ENCODE data around the gene IP6K2. TPM values are rescaled to one million over a fixed set of nuclear protein-coding genes. Genes with fewer than 3 reads are reported as not detected.

The IP6K2 gene
- total RNA-seq, 1 donor from 2014 or later: 104 TPM

DNA sequence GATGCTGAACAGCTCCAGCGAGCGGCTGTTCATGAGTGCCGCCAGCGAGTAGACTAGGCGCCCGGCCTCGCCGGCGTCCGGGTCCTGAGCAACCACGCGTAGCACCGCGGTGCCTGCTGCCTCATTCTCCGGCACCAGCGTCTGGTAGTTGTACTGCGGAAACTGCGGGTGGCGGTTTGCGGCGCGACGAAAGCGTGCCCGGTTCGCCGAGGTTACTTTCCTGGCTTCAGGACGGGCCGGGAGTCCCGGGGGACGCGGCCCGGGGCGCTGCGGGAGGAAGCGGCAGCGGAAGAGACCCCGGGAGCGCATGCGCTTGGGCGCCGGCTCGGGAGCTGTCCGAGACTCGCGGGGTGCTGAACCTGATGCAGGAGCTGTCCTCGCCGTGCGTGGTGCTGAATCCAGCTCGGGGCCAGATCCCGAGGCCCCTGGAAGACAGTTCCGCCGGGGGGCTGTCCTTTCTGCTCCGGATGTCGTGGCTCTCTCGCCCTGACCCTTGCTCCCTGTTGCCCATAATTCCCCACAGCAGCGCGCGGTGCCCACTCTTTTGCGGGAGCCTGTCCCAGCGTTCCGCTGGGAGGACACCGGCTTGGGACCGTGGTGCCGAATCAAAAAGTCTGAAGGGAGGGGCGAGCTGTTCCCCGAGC lies 55.4 kb downstream of the IP6K2 start:
- peak overlapping the region; percentile 65 for H3K4me3 Mint-ChIP-seq (ENCODE audit: unreplicated experiment)
- H3K4me1 Mint-ChIP-seq (ENCODE audit: unreplicated experiment): peaks cover 17% of the 10 kb centered on the region
- H3K27me3 Mint-ChIP-seq (ENCODE audit: unreplicated experiment): no peaks in the 10 kb centered on the region
- no peaks in the 10 kb centered on the region for H3K9me3 Mint-ChIP-seq (ENCODE audit: unreplicated experiment)
- peaks cover 5% of the 10 kb centered on the region for H3K36me3 Mint-ChIP-seq (ENCODE audit: unreplicated experiment)
- DNase-seq (ENCODE audit: extremely low spot score, unreplicated experiment): peak; percentile 92
- H3K27ac Mint-ChIP-seq (ENCODE audit: unreplicated experiment): peak overlapping the region; percentile 23
- TF ChIP-seq, protein P1, sequence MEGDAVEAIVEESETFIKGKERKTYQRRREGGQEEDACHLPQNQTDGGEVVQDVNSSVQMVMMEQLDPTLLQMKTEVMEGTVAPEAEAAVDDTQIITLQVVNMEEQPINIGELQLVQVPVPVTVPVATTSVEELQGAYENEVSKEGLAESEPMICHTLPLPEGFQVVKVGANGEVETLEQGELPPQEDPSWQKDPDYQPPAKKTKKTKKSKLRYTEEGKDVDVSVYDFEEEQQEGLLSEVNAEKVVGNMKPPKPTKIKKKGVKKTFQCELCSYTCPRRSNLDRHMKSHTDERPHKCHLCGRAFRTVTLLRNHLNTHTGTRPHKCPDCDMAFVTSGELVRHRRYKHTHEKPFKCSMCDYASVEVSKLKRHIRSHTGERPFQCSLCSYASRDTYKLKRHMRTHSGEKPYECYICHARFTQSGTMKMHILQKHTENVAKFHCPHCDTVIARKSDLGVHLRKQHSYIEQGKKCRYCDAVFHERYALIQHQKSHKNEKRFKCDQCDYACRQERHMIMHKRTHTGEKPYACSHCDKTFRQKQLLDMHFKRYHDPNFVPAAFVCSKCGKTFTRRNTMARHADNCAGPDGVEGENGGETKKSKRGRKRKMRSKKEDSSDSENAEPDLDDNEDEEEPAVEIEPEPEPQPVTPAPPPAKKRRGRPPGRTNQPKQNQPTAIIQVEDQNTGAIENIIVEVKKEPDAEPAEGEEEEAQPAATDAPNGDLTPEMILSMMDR (IDR thresholded peaks at IDR 0.05): no peak

DNA sequence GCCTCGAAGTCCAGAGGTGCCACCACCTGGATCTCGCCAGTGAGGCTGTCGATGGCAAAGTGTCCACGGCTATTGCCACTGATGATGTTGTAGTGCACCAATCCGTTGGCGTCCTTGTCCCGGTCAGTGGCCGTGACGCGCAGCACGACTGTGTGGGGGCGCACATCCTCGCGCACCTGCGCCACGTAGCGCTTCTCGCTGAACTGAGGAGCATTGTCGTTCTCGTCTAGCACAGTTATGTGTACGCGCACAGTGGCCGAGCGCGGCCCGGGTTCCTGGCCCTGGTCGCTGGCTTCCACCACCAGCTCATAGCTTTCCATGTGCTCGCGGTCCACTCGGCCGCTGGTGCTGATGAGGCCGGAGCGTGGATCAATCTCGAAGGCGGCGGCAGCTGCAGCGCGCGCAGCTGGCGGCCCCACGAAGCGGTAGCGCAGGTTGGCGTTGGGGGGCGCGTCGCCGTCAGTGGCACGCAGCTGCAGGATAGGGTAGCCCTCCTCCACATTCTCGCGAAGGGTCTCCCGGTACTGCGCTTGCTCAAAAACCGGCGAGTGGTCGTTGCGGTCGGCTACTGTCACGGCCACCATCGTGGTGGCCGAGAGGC lies 56.1 kb downstream of the IP6K2 start:
- Mint-ChIP-seq H3K9me3 (ENCODE audit: unreplicated experiment) (no peaks in the 10 kb centered on the region), H3K4me3 (ENCODE audit: unreplicated experiment) (peak overlapping the region; percentile 65), H3K27ac (ENCODE audit: unreplicated experiment) (no peak overlapping the region), H3K4me1 (ENCODE audit: unreplicated experiment) (peaks cover 17% of the 10 kb centered on the region), H3K27me3 (ENCODE audit: unreplicated experiment) (no peaks in the 10 kb centered on the region), H3K36me3 (ENCODE audit: unreplicated experiment) (peaks cover 5% of the 10 kb centered on the region)
- no peak for DNase-seq (ENCODE audit: extremely low spot score, unreplicated experiment)
- TF ChIP-seq, protein P1 (IDR thresholded peaks at IDR 0.05): no peak

DNA sequence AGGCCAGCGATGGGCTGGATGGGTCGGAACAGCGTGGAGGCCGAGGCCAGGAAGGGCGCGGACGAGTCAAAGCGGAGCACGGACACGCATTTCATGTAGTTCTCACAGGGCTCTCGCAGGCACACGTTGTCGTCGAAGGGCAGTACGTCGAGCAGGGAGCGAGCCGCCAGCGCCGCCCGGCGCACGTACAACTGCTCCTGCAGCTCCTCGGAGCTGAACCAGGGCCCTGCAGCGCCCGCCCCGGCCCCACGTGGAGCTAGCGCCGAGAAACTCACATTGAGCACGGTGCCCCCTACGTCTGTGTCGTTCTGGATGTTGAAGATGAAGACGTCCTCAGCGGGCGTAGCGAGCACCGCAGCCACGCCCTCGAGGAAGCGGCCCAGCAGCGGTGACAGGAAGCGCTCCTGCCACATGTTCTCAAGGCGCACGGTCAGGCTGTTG lies 60.2 kb downstream of the IP6K2 start:
- Mint-ChIP-seq H3K9me3 (ENCODE audit: unreplicated experiment) (no peaks in the 10 kb centered on the region), H3K4me1 (ENCODE audit: unreplicated experiment) (peaks cover 4% of the 10 kb centered on the region), H3K27me3 (ENCODE audit: unreplicated experiment) (no peaks in the 10 kb centered on the region), H3K4me3 (ENCODE audit: unreplicated experiment) (no peak overlapping the region), H3K36me3 (ENCODE audit: unreplicated experiment) (peaks cover 5% of the 10 kb centered on the region), H3K27ac (ENCODE audit: unreplicated experiment) (no peak overlapping the region)
- DNase-seq (ENCODE audit: extremely low spot score, unreplicated experiment): no peak
- TF ChIP-seq, protein P1 (IDR thresholded peaks at IDR 0.05): no peak

DNA sequence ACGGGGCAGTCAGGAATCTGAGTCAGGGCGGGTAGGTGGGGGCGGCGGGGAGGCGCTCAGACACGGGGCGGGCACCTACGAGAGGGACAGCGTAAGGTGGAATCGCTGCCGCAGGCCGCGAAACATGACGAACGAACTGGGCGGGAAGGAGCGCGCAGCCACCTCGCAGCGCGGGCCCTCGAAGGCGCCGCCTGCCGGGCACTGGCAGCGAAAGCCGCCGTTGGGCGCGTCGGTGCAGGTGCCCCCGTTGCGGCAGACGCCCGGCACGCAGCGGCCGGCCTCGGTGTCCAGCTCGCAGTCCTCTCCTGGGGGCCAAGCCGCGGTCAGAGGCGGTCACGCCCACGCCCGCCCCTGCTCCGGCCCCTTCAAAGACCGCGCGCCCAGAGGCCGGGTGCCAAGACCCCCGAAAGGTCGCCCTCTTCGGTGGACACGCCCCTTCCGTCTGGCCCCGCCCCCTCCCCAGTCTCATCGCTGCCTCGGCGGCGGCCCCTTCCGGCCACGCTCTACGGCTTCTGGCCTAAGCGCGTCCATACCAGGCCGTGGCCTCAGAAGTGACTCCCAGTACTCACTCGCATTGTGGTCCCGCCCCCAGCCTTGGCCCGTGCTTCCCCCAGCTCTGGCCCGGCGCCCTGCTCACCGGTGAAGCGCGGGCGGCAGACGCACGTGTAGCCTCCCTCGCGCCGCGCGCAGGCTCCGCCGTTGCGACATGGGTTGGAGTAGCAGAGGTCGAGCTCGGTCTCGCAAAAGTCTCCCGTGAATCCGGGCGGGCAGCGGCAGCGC lies 60.8 kb downstream of the IP6K2 start:
- no peaks in the 10 kb centered on the region for H3K4me1 Mint-ChIP-seq (ENCODE audit: unreplicated experiment)
- no peak for DNase-seq (ENCODE audit: extremely low spot score, unreplicated experiment)
- H3K4me3 Mint-ChIP-seq (ENCODE audit: unreplicated experiment): no peak overlapping the region
- H3K9me3 Mint-ChIP-seq (ENCODE audit: unreplicated experiment): no peaks in the 10 kb centered on the region
- H3K27me3 Mint-ChIP-seq (ENCODE audit: unreplicated experiment): no peaks in the 10 kb centered on the region
- no peak overlapping the region for H3K27ac Mint-ChIP-seq (ENCODE audit: unreplicated experiment)
- peaks cover 5% of the 10 kb centered on the region for H3K36me3 Mint-ChIP-seq (ENCODE audit: unreplicated experiment)
- TF ChIP-seq, protein P1 (IDR thresholded peaks at IDR 0.05): peak; percentile 68

DNA sequence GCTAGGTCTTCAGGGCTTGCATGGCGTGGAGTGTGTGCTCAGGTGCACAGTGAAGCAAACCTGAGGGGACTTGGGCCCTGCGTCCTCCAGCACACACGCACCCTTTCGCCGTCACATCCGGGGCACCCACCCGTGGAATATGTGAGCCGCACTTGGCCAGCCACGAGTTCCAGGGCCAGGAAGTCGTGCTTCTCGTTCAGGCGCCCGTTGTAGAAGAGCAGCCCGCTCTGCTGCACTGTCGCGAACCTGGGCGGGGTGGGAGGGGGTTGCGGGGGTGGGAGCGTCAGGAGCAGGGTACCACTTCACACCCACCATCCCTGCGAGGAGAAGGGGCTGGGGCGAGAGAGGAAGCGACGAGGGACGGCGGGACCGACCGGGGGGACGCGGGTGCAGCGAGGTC lies 61.4 kb downstream of the IP6K2 start:
- TF ChIP-seq, protein P1 (IDR thresholded peaks at IDR 0.05): no peak
- no peak overlapping the region for H3K27ac Mint-ChIP-seq (ENCODE audit: unreplicated experiment)
- no peaks in the 10 kb centered on the region for H3K4me1 Mint-ChIP-seq (ENCODE audit: unreplicated experiment)
- peaks cover 9% of the 10 kb centered on the region for H3K36me3 Mint-ChIP-seq (ENCODE audit: unreplicated experiment)
- no peaks in the 10 kb centered on the region for H3K9me3 Mint-ChIP-seq (ENCODE audit: unreplicated experiment)
- no peak overlapping the region for H3K4me3 Mint-ChIP-seq (ENCODE audit: unreplicated experiment)
- no peaks in the 10 kb centered on the region for H3K27me3 Mint-ChIP-seq (ENCODE audit: unreplicated experiment)
- DNase-seq (ENCODE audit: extremely low spot score, unreplicated experiment): no peak

Measured in osteocyte (in vitro differentiated cells).